Smooth muscle cell (in vitro differentiated cells): ENCODE data around the gene MTMR4. TPM values are rescaled to one million over a fixed set of nuclear protein-coding genes. Genes with fewer than 3 reads are reported as not detected.

ENCODE experiments used
- DNase-seq: peaks from one replicate; lab custom pipeline; 2025; ENCODE audit not compliant: unreplicated experiment; lab: John Stamatoyannopoulos, UW
- H2AFZ ChIP-seq: fragments of 200-600 bp; sonication (generic); 2 replicates; pipeline ENCODE4 v1.6.0; 2016; ENCODE audit warnings: antibody characterized with exemption, low read depth, mild to moderate bottlenecking
- H3F3A ChIP-seq: fragments of 200-600 bp; sonication (generic); 2 replicates; pipeline ENCODE4 v1.6.0; 2017; ENCODE audit warnings: antibody characterized with exemption, low read depth
- H3K27ac ChIP-seq: fragments of 200-600 bp; sonication (generic); 2 replicates; pipeline ENCODE4 v1.5.1; 2016; ENCODE audit warnings: low read depth, mild to moderate bottlenecking
- H3K27me3 ChIP-seq: fragments of 200-600 bp; sonication (generic); 2 replicates; pipeline ENCODE4 v1.6.1; 2016; ENCODE audit warnings: low read depth, mild to moderate bottlenecking
- H3K36me3 ChIP-seq: fragments of 200-600 bp; sonication (generic); 2 replicates; pipeline ENCODE4 v1.5.1; 2016; ENCODE audit warnings: low read depth
- H3K4me1 ChIP-seq: fragments of 200-600 bp; sonication (generic); 2 replicates; pipeline ENCODE4 v1.5.1; 2016; ENCODE audit warnings: low read depth
- H3K4me2 ChIP-seq: fragments of 200-600 bp; sonication (generic); 2 replicates; pipeline ENCODE4 v1.6.0; 2016; ENCODE audit warnings: mild to moderate bottlenecking
- H3K4me3 ChIP-seq: fragments of 200-600 bp; sonication (generic); 2 replicates; pipeline ENCODE4 v1.5.1; 2016; ENCODE audit warnings: mild to moderate bottlenecking
- H3K79me2 ChIP-seq: fragments of 200-600 bp; sonication (generic); 2 replicates; pipeline ENCODE4 v1.6.0; 2016; ENCODE audit warnings: low read depth, mild to moderate bottlenecking
- H3K9ac ChIP-seq: fragments of 200-600 bp; sonication (generic); 2 replicates; pipeline ENCODE4 v1.6.0; 2016; ENCODE audit warnings: low read depth
- H3K9me3 ChIP-seq: fragments of 200-600 bp; sonication (generic); replicated peaks from 2 replicates; pipeline ENCODE4 v1.5.1; 2016; ENCODE audit warnings: low read depth
- H4K20me1 ChIP-seq: fragments of 200-600 bp; sonication (generic); 2 replicates; pipeline ENCODE4 v1.6.0; 2016; ENCODE audit warnings: low read depth
- WGBS: methylation state at CpG from one replicate; pipeline ENCODE4 v1.1.7; 2016; ENCODE audit warnings: low lambda C conversion rate; 5-methylcytosine and 5-hydroxymethylcytosine counted together
- polyA plus RNA-seq: library from polyadenylated mRNA; unstranded; fragments of >200 nt; fragmentation: Nextera tagmentation; extraction: Ambion mirVana; gene quantifications from 2 replicates; pipeline ENCODE4 v1.2.1, GENCODE V29; 2016
- total RNA-seq: library from RNA; depleted of rRNA; stranded (reverse); fragments of >200 nt; gene quantifications from 2 replicates; pipeline ENCODE4 v1.2.3, GENCODE V29; 2014
- TF ChIP-seq, protein P1 (sequence below): fragments of 200-600 bp; sonication (generic); IDR thresholded peaks from 2 replicates; pipeline ENCODE4 v1.5.1; 2017; ENCODE audit warnings: borderline replicate concordance, mild to moderate bottlenecking, antibody characterized with exemption; ENCODE audit not compliant: insufficient read depth, poor library complexity, severe bottlenecking

MTMR4 gene
- total and polyA plus RNA-seq, 2 experiments from 2014 or later, result 15.8 to 25.4 TPM

DNA sequence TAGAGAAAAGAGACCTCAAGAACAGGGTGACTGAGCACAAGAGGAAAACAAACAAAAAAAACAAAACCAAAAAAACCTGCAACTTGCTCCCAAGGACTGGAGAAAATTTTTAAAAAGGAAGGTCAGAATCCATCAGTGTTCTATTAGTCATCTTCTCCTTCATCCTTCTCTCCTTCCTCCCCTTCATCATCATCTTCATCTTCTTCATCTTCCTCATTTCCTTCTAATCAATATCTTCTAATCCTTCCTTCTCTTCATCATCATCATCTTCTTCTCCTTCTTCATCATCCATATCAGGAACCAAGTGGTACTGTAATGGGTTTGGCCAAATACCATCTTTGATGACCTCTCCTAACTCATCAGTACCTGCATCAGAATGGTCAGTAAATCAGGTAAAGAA is 38.5 kb downstream of the MTMR4 start:
- no peaks in the 10 kb centered on the region for H3K4me1 ChIP-seq

GRCh38 chr17:58470356-58470755 is 44.1 kb downstream of the MTMR4 start:
- Histone ChIP-seq H3K4me1 (no peaks in the 10 kb centered on the region), H3K4me2 (no peak overlapping the region), H3K27me3 (peaks cover 49% of the 10 kb centered on the region), H3K79me2 (no peaks in the 10 kb centered on the region), H2AFZ (no peak overlapping the region), H3F3A (no peaks in the 10 kb centered on the region), H3K9ac (no peak overlapping the region), H3K36me3 (no peaks in the 10 kb centered on the region), H3K9me3 (no peaks in the 10 kb centered on the region), H3K27ac (no peak overlapping the region), H3K4me3 (no peak overlapping the region), H4K20me1 (no peaks in the 10 kb centered on the region)
- no peak for DNase-seq
- WGBS, result 91% methylated on average over 6 of the region's 6 CpGs
- TF ChIP-seq, protein P1, sequence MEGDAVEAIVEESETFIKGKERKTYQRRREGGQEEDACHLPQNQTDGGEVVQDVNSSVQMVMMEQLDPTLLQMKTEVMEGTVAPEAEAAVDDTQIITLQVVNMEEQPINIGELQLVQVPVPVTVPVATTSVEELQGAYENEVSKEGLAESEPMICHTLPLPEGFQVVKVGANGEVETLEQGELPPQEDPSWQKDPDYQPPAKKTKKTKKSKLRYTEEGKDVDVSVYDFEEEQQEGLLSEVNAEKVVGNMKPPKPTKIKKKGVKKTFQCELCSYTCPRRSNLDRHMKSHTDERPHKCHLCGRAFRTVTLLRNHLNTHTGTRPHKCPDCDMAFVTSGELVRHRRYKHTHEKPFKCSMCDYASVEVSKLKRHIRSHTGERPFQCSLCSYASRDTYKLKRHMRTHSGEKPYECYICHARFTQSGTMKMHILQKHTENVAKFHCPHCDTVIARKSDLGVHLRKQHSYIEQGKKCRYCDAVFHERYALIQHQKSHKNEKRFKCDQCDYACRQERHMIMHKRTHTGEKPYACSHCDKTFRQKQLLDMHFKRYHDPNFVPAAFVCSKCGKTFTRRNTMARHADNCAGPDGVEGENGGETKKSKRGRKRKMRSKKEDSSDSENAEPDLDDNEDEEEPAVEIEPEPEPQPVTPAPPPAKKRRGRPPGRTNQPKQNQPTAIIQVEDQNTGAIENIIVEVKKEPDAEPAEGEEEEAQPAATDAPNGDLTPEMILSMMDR, result no peak

More for the DNA sequence above, 38.5 kb downstream of the MTMR4 start:
- Histone ChIP-seq H3K36me3 (no peaks in the 10 kb centered on the region), H3K9ac (no peak overlapping the region), H3K4me2 (no peak overlapping the region), H3K79me2 (no peaks in the 10 kb centered on the region), H3F3A (no peaks in the 10 kb centered on the region), H3K27ac (no peak overlapping the region), H2AFZ (no peak overlapping the region), H3K9me3 (no peaks in the 10 kb centered on the region), H3K4me3 (no peak overlapping the region), H4K20me1 (no peaks in the 10 kb centered on the region), H3K27me3 (peaks cover 3% of the 10 kb centered on the region)
- DNase-seq, result no peak
- TF ChIP-seq, protein P1, result no peak

DNA sequence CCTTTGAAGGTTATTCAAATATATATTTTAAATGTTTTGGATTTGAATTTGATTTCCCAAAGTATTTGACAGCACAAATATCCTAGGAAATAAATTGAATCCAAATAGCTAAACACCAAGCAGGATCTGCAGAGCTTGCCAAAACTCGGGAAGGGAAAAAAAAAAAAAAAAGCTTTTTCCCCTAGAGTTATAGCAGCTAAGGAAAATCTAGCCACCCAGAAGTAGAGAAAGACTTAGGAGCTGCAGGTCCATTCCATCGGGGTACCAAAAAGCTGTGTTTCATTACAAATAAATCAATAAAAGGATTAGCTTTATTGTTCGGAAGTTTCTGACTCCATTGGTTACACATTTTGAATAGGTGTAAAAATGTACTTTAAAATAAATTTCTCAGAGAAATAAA is 45.5 kb downstream of the MTMR4 start:
- WGBS, result 76% methylated on average over 3 of the region's 3 CpGs

DNA sequence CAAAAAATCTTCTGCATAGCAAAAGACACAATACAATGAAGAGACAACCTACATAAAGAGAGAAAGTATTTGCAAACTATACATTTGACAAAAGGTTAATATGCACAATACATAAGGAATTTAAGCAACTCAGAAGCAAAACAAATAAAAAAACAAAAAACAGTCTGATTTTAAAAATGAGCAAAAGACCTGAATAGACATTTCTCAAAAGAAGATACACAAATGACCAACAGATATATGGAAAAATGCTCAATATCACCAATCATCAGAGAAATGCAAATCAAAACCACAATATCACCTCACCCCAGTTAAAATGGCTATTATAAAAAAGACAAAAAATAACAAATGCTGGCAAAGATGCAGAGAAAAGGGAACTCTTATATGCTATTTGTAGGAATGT is 58.9 kb downstream of the MTMR4 start:
- Histone ChIP-seq H3K36me3 (no peaks in the 10 kb centered on the region), H3K27ac (no peak overlapping the region), H3K4me2 (no peak overlapping the region), H3K79me2 (no peaks in the 10 kb centered on the region), H3K9ac (no peak overlapping the region), H3F3A (no peaks in the 10 kb centered on the region), H3K27me3 (no peaks in the 10 kb centered on the region), H2AFZ (no peak overlapping the region), H3K9me3 (no peaks in the 10 kb centered on the region), H3K4me1 (no peaks in the 10 kb centered on the region), H4K20me1 (no peaks in the 10 kb centered on the region), H3K4me3 (no peak overlapping the region)
- TF ChIP-seq, protein P1, result no peak
- no peak for DNase-seq

More for the DNA sequence above, 45.5 kb downstream of the MTMR4 start:
- no peak overlapping the region for H2AFZ ChIP-seq
- no peaks in the 10 kb centered on the region for H4K20me1 ChIP-seq
- H3K27ac ChIP-seq, result no peak overlapping the region
- H3F3A ChIP-seq, result no peaks in the 10 kb centered on the region
- TF ChIP-seq, protein P1, result no peak
- no peak overlapping the region for H3K9ac ChIP-seq
- no peak overlapping the region for H3K4me3 ChIP-seq
- peaks cover 60% of the 10 kb centered on the region for H3K27me3 ChIP-seq
- no peaks in the 10 kb centered on the region for H3K79me2 ChIP-seq
- no peaks in the 10 kb centered on the region for H3K36me3 ChIP-seq
- no peaks in the 10 kb centered on the region for H3K4me1 ChIP-seq
- no peak overlapping the region for H3K4me2 ChIP-seq
- no peak for DNase-seq
- no peaks in the 10 kb centered on the region for H3K9me3 ChIP-seq
